AG10803 (cell line): ENCODE results near the gene MRGPRF.
A peak's percentile ranks its signal among the peaks of the same experiment; 100 is the strongest.

Experiments used
- DNase-seq: peaks from one replicate; pipeline ENCODE4 v3.0.0; 2010; ENCODE audit warnings: low read depth
- H3K4me3 ChIP-seq: 2 replicates; pipeline ENCODE4 v1.5.1; 2011; ENCODE audit warnings: mild to moderate bottlenecking, low read length, control low read depth
- TF ChIP-seq, protein P1 (sequence below): conservative IDR thresholded peaks from 2 replicates; pipeline ENCODE4 v1.5.1; 2011; ENCODE audit warnings: mild to moderate bottlenecking, low read length, control low read depth, inconsistent platforms

The MRGPRF gene

DNA sequence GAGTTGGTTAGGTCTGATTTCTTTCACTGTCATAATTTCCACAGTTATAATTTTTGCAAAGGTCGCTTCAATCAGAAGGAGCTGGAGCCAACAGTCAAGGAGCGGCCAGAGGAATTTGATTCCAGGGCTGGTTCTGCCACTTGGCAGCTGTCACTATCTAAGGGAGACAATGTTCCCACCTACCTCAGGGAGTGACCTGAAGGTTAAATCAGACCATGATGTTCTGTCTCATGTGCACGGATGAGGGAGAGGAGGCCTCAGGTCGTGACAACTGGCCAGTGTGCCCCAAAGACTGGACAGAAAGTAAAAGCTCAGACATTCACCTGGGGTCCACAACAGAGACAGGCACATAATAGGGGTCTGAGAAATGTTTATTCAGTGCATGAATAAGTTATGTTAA lies 39.8 kb downstream of the MRGPRF start:
- TF ChIP-seq, protein P1, sequence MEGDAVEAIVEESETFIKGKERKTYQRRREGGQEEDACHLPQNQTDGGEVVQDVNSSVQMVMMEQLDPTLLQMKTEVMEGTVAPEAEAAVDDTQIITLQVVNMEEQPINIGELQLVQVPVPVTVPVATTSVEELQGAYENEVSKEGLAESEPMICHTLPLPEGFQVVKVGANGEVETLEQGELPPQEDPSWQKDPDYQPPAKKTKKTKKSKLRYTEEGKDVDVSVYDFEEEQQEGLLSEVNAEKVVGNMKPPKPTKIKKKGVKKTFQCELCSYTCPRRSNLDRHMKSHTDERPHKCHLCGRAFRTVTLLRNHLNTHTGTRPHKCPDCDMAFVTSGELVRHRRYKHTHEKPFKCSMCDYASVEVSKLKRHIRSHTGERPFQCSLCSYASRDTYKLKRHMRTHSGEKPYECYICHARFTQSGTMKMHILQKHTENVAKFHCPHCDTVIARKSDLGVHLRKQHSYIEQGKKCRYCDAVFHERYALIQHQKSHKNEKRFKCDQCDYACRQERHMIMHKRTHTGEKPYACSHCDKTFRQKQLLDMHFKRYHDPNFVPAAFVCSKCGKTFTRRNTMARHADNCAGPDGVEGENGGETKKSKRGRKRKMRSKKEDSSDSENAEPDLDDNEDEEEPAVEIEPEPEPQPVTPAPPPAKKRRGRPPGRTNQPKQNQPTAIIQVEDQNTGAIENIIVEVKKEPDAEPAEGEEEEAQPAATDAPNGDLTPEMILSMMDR = no peak
- DNase-seq = no peak
- no peak overlapping the region for H3K4me3 ChIP-seq

DNA sequence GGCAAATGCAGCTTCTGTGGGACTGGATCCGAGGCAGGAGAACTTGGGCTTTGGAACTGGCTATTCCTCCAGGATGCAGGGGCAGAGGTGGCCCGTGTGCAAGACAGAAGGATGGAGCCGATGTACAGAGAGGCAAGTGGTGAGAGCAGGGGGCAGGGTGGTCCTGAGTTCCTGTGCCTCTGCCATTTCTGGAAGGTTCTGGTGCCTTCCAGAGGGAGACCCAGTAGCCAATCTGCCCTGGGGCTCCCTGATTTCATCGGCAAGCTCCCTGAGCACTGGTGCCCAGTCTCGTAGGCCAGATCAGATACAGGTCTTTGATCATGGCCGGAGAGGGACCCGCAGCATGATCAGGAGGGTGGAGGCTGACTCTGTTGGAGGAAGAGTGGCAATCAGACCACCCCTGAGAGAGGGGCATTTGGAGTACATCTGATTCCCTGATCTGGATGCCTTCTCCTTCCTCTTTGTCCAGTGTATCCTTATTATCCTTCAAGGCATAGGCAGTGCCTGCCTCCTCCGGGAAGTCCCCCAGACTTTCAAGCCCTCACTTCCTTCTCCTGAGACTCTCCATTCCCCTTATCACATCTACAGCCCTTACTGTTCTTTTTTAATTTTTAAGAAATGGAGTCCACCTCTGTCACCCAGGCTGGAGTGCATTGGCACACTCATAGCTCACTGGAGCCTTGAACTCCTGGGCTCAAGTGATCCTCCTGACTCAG lies 42.0 kb downstream of the MRGPRF start:
- H3K4me3 ChIP-seq = no peak overlapping the region
- no peak for DNase-seq
- TF ChIP-seq, protein P1 = no peak

- no peak overlapping the region for H3K4me3 ChIP-seq
- DNase-seq = no peak
- TF ChIP-seq, protein P1 = no peak
These were observed 43.7 kb downstream of the MRGPRF start for GRCh38 chr11:68969386-68969785.

GRCh38 chr11:68968306-68969250 lies 44.5 kb downstream of the MRGPRF start:
- TF ChIP-seq, protein P1 = peak; percentile 35
- peak; percentile 73 for DNase-seq
- H3K4me3 ChIP-seq = no peak overlapping the region

- no peak for DNase-seq
- H3K4me3 ChIP-seq = no peak overlapping the region
- TF ChIP-seq, protein P1 = no peak
These were observed 45.9 kb downstream of the MRGPRF start for GRCh38 chr11:68966894-68967780.

- H3K4me3 ChIP-seq = no peak overlapping the region
- TF ChIP-seq, protein P1 = no peak
- DNase-seq = no peak
These were observed 46.9 kb downstream of the MRGPRF start for GRCh38 chr11:68965901-68966853.
